Suprapubic skin (tissue), 4 donors: ENCODE results near the gene GUCD1. TPM values are rescaled to one million over a fixed set of nuclear protein-coding genes. Genes with fewer than 3 reads are reported as not detected.

Experiments used
- DNase-seq, 2 donors: peaks; one replicate each; pipeline ENCODE4 v3.0.0-alpha.2; 2019; ENCODE audit warnings: low spot score in 2 of 2
- H3K27ac ChIP-seq: fragments of 200-600 bp; sonication (generic); one replicate; pipeline ENCODE4 v1.5.1; 2019
- H3K27me3 ChIP-seq: fragments of 200-600 bp; sonication (generic); one replicate; pipeline ENCODE4 v1.5.1; 2019
- H3K36me3 ChIP-seq: fragments of 200-600 bp; sonication (generic); one replicate; pipeline ENCODE4 v1.5.1; 2019
- H3K4me1 ChIP-seq: fragments of 200-600 bp; sonication (generic); one replicate; pipeline ENCODE4 v1.5.1; 2019
- H3K4me3 ChIP-seq: fragments of 200-600 bp; sonication (generic); one replicate; pipeline ENCODE4 v1.5.1; 2019; ENCODE audit warnings: mild to moderate bottlenecking
- H3K9me3 ChIP-seq: fragments of 200-600 bp; sonication (generic); one replicate; pipeline ENCODE4 v1.5.1; 2019
- CTCF ChIP-seq, 2 donors: fragments of 200-600 bp in 1 of 2; fragments of 450-650 bp in 1 of 2; sonication (generic) in 1 of 2; IDR thresholded peaks; one replicate each; pipeline ENCODE4 v1.5.1; 2016 to 2019; ENCODE audit warnings: antibody characterized with exemption in 2 of 2, mild to moderate bottlenecking in 1 of 2, moderate library complexity in 1 of 2
- EP300 ChIP-seq: sonication (generic); formaldehyde crosslinking; IDR thresholded peaks from one replicate; pipeline ENCODE4 v1.6.1; 2017; ENCODE audit warnings: antibody characterized with exemption
- POLR2A ChIP-seq, 2 donors: fragments of 450-650 bp; IDR thresholded peaks; one replicate each; pipeline ENCODE4 v1.6.1; 2017; ENCODE audit warnings: antibody characterized with exemption in 2 of 2, mild to moderate bottlenecking in 2 of 2, moderate library complexity in 2 of 2
- POLR2AphosphoS5 ChIP-seq, 3 donors: sonication (generic); formaldehyde crosslinking; IDR thresholded peaks; one replicate each; pipeline ENCODE4 v1.6.1; 2017; ENCODE audit warnings: antibody characterized with exemption in 3 of 3
- WGBS: methylation state at CpG from one replicate; pipeline ENCODE4 v1.1.5; 2018; 5-methylcytosine and 5-hydroxymethylcytosine counted together
- total RNA-seq, 4 donors: library from RNA; depleted of rRNA; stranded (reverse); fragments of >200 nt; gene quantifications; one replicate each; pipeline ENCODE4 v1.1.0, GENCODE V29; 2016

GUCD1 gene
- total RNA-seq, 4 donors from 2014 or later, result 75.2 to 97.5 (median 93.0) TPM

GRCh38 chr22:24543679-24544243 lies 11.2 kb downstream of the GUCD1 start:
- DNase-seq, result no peak
- Histone ChIP-seq H3K9me3 (no peaks in the 10 kb centered on the region), H3K4me3 (no peak overlapping the region), H3K36me3 (peaks cover 86% of the 10 kb centered on the region), H3K27ac (no peak overlapping the region), H3K4me1 (peaks cover 23% of the 10 kb centered on the region), H3K27me3 (no peaks in the 10 kb centered on the region)
- TF ChIP-seq CTCF (IDR thresholded peaks at IDR 0.05), result no peak
- no peak for TF ChIP-seq EP300
- no peak for TF ChIP-seq POLR2AphosphoS5 (IDR thresholded peaks at IDR 0.05)
- no peak for TF ChIP-seq POLR2A (IDR thresholded peaks at IDR 0.05)
- 95% methylated on average over 8 of the region's 11 CpGs for WGBS

DNA sequence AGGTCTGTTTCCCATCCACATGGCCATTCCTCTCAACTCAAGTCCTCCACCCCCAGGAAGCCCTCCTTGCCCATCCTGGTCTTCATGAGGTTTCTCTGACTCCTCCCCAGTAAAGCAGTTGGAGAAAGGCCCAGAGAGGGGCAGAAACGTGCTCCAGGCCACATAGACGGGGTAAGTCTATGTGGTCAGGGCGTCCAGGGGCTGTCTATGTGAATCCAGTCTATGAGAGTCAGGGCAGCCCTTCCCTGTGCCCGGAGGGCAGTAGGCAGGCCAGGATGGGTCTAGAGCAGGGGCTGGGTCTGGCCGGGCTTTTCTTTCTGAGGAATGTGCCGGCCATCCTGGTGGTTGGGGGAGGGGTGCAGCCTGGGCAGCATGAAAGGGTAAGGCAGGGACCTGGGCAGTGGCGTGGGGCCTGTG lies 11.7 kb downstream of the GUCD1 start:
- Histone ChIP-seq H3K4me3 (no peak overlapping the region), H3K9me3 (no peaks in the 10 kb centered on the region), H3K27ac (no peak overlapping the region), H3K36me3 (peaks cover 80% of the 10 kb centered on the region), H3K27me3 (no peaks in the 10 kb centered on the region), H3K4me1 (peaks cover 23% of the 10 kb centered on the region)
- DNase-seq, result no peak
- WGBS, result 67% methylated on average over 7 of the region's 7 CpGs
- TF ChIP-seq EP300 (no peak), CTCF (IDR thresholded peaks at IDR 0.05) (no peak), POLR2AphosphoS5 (IDR thresholded peaks at IDR 0.05) (no peak)

- no peak for TF ChIP-seq POLR2A (IDR thresholded peaks at IDR 0.05)
- no peak for TF ChIP-seq CTCF (IDR thresholded peaks at IDR 0.05)
- Histone ChIP-seq H3K36me3 (peaks cover 75% of the 10 kb centered on the region), H3K4me1 (peaks cover 23% of the 10 kb centered on the region), H3K27ac (no peak overlapping the region), H3K9me3 (no peaks in the 10 kb centered on the region), H3K4me3 (no peak overlapping the region), H3K27me3 (no peaks in the 10 kb centered on the region)
- DNase-seq, result no peak
- WGBS, result 81% methylated on average over 5 of the region's 9 CpGs
These were observed 12.3 kb downstream of the GUCD1 start for GRCh38 chr22:24542641-24543040.

- H3K4me1 ChIP-seq, result peaks cover 23% of the 10 kb centered on the region
- H3K27ac ChIP-seq, result no peak overlapping the region
- 73% methylated on average over 4 of the region's 6 CpGs for WGBS
- no peaks in the 10 kb centered on the region for H3K27me3 ChIP-seq
- H3K9me3 ChIP-seq, result no peaks in the 10 kb centered on the region
- TF ChIP-seq CTCF (IDR thresholded peaks at IDR 0.05) (no peak), POLR2A (IDR thresholded peaks at IDR 0.05) (no peak), EP300 (no peak)
- no peak for DNase-seq
- H3K4me3 ChIP-seq, result no peak overlapping the region
- H3K36me3 ChIP-seq, result peaks cover 67% of the 10 kb centered on the region
These were observed 13.0 kb downstream of the GUCD1 start for GRCh38 chr22:24541681-24542515.

- 80% methylated on average over 2 of the region's 2 CpGs for WGBS
- DNase-seq, result no peak
- Histone ChIP-seq H3K27me3 (no peaks in the 10 kb centered on the region), H3K4me1 (peaks cover 23% of the 10 kb centered on the region), H3K36me3 (peaks cover 60% of the 10 kb centered on the region), H3K4me3 (no peak overlapping the region), H3K27ac (no peak overlapping the region), H3K9me3 (no peaks in the 10 kb centered on the region)
- TF ChIP-seq POLR2AphosphoS5 (IDR thresholded peaks at IDR 0.05), result no peak
- TF ChIP-seq POLR2A (IDR thresholded peaks at IDR 0.05), result no peak
- no peak for TF ChIP-seq EP300
- TF ChIP-seq CTCF (IDR thresholded peaks at IDR 0.05), result no peak
These were observed 14.5 kb downstream of the GUCD1 start for GRCh38 chr22:24540470-24540869.
